ENCODE results near the gene FCHSD2.

GRCh38 chr11:72950685-72951084 lies 191.4 kb downstream of the FCHSD2 start:
- TF ChIP-seq CTCF (IDR thresholded peaks at IDR 0.05; ENCODE audit: low read depth, low read length) (no peak), POLR2A (IDR thresholded peaks at IDR 0.05; ENCODE audit: extremely low read depth, insufficient read length) (no peak)
- TF ChIP-seq, protein P1, sequence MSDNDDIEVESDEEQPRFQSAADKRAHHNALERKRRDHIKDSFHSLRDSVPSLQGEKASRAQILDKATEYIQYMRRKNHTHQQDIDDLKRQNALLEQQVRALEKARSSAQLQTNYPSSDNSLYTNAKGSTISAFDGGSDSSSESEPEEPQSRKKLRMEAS (IDR thresholded peaks at IDR 0.05; ENCODE audit: low read depth, low read length) = no peak

Measured in NB4 (cell line).